GM23248 (cell line): ENCODE data around the gene CHST13.

Experiments
- EZH2 ChIP-seq: fragments of 200-600 bp; sonication (generic); IDR thresholded peaks from 2 replicates; pipeline ENCODE4 v1.6.1; 2018; ENCODE audit warnings: antibody characterized with exemption, mild to moderate bottlenecking; ENCODE audit not compliant: insufficient read depth, poor library complexity, severe bottlenecking
- EZH2phosphoT487 ChIP-seq: fragments of 200-600 bp; sonication (generic); IDR thresholded peaks from 2 replicates; pipeline ENCODE4 v1.6.1; 2018; ENCODE audit warnings: antibody characterized with exemption, moderate library complexity, mild to moderate bottlenecking, low read depth; ENCODE audit not compliant: insufficient read depth

- TF ChIP-seq EZH2 (no peak), EZH2phosphoT487 (no peak)
These were observed 40.6 kb upstream of the CHST13 start for GRCh38 chr3:126483321-126483761.
